ENCODE measurements around the gene UBASH3B.
"Not testable (repeated sequence)": the region's sequence is repeated elsewhere in the genome, so short reads cannot be mapped to it uniquely, and the experiment has no call there.

The UBASH3B gene

GRCh38 chr11:122655527-122656072, at the start of gene UBASH3B:
UBASH3B (plus strand) TSS chr11:122655722; CDS start chr11:122656050, 328 bp downstream.
- DNase-seq = peak; percentile 60 to 64

- not testable (repeated sequence) for DNase-seq
These were observed 48.4 kb upstream of the UBASH3B start for GRCh38 chr11:122607162-122607561.

DNA sequence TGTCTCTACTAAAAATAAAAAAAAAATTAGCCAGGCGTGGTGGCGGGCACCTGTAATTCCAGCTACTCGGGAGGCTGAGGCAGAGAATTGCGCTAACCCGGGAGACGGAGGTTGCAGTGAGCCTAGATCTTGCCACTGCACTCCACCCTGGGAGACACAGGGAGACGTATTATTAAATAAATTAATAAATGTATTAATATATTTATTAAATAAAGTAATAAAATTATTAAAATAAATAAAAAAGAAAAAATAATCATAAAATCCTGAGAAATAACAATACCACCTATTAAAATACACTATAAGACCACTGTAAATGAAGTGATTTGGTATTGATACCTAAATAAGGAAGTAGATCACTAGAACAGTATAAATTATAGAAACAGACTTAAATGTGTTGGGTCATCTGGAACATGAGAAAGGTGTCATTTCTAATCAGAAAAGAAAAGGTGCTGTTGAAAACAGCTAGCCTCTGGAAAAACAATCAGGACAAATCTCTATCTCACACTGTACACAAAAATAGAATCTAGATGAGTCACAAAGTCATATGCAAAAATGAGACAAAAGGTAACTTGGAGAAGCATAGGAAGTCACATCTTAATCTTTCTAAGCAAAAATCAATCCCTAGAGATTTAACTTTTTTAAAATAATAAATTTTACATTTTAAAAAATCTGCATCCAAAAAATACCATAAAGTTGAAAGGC, 43.2 kb upstream of the UBASH3B start:
- DNase-seq = no peak

- no peak for DNase-seq
These were observed 38.8 kb upstream of the UBASH3B start for GRCh38 chr11:122616718-122617117.

DNA sequence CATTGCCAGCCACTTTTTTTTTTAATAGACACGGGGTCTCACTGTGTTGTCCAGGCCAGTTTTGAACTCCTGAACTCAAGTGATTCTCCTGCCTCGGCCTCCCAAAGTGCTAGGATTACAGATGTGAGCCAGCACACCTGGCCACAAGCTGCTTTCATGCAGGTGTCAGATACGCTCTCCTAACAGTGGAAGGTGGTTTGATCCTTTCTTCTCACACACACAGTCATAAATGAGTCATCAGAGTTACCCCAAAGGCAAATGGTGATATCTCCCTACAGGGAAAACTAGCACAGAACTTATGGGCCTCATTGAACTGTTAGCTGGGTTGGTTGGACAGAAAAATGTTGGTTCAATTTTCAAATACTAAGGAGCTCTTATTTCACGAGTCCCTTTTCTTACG, 38.2 kb upstream of the UBASH3B start:
- no peak for DNase-seq

DNA sequence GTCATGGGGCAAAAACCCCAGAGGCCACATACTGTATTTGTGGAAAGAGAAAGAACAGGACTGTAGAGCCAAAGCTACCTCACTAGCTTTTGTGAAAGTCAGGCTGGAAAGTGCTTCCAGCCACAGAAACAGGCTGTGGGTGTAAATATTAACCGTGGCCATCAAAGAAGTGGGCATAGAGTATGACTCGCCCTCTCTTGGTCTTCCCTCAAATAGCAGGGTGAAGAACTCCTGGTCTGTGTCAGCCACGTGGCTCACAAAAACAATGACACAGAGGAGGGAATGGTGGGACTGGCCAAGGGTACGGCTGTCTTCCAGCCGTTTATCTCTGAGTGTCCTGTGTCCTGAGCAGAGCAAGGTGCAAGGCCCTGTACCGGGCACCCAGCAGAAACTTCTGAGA, 37.6 kb upstream of the UBASH3B start:
- DNase-seq = no peak

GRCh38 chr11:122618927-122619326, 36.6 kb upstream of the UBASH3B start:
- DNase-seq = no peak

DNA sequence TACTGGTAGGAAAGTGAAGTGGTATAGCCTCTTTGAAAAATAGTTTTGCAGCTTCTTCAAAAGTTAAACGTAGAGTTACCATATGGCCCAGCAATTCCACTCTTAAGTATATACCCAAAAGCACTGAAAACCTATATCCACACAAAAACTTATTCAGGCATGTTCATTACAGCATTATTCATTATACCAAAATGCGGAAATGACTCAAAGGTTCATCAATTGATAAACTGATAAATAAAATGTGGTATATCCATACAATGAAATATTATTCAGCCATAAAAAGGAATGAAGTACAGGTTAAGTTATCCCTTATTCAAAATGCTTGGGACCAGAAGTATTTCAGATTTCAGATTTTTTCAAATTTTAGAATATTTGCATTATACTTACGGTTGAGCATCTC, 35.8 kb upstream of the UBASH3B start:
- no peak for DNase-seq

GRCh38 chr11:122625501-122625900, 30.0 kb upstream of the UBASH3B start:
- not testable (repeated sequence) for DNase-seq

- DNase-seq = no peak
These were observed 29.4 kb upstream of the UBASH3B start for GRCh38 chr11:122625976-122626665.

DNA sequence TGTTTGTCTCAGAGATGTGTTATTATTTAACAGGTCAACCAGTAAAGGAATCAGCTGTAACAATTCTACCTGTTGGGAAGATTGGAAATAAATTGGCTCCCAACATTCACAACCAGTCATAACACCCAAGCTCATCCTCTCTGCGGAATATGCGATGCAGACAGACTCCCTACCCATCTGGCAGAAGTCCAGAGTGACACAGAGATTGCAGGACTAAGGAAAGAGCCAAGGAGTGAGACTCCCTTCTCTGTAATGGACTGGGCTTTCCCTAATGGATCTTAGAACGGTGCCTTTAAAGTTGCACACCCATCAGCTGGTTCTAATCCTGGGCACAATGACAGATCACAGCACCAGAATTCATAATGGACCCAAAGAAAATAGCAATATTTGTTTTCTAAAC, 27.8 kb upstream of the UBASH3B start:
- no peak for DNase-seq

- DNase-seq = peak; percentile 67 to 70
These were observed 26.5 kb upstream of the UBASH3B start for GRCh38 chr11:122628810-122629555.

DNA sequence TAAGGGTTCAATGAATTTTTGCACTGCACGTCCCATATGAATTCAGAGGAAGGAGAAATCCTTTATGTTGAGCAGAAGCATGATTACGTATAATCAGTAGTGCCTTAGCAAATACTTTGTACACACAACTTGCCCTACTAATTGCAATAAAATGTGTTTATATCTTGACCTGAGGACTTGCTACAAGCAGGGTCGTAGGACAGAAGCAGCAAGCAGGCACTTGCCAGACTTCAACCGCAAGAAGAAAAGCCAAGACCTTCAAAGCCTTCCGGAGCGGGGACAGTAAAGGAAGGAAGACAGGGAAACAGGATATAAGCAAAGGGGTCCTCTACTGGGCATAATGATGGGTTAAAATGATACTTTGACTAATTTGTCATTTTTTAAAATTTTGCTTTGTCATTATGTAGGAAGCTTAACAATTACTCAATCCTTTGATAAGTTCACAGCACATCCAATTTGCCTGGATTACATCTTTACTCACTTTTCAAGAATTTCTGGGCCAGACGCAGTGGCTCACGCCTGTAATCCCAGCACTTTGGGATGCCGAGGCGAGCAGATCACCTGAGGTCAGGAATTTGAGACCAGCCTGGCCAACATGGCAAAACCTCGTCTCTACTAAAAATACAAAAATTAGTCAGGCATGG, 23.2 kb upstream of the UBASH3B start:
- DNase-seq = no peak

DNA sequence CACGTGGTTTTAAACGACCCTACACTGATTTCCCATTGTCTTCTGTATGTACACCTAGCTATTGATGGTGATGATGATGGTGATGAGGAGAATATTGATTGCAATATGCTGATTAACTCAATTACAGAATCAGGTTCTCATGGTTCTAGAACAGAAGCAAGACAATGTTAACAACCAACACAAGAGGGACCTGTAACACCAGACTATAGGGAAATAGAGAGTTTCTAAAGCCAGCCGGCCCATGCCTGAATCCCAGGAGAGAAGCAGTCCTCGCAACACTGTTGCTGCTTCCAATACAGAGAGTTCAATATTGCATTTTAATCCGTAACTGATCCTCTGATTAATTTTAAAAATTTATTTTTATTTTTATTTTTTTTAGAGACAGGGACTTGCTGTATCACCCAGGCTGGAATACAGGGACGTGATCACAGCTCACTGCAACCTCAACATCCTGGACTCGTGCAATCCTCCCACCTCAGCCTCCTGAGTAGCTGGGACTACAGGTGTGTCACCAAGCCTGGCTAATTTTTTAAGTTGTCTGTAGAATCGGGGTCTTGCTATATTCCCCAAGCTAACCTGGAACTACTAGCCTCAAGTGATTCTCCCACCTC, 22.2 kb upstream of the UBASH3B start:
- DNase-seq = peak; percentile 4 to 53

DNA sequence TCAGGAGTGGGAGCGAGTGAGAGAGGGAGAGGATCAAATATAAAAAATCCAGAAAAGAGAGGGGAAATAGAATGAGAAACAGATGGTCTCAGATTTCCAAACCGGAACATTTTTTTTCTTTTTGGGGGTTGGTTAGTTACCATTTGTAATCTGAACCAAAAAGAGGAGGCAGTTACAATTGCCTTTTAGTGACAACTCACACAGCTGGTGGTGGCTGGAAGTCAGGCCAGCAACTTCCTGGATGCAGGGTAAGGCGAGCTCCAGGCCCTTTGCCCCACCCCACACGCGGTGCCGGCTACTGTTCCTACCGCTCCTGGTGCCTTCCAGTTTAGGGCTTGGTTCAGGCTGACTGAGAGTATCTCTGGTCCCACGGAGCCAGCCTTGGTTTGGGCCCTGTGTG, 21.0 kb upstream of the UBASH3B start:
- no peak for DNase-seq

DNA sequence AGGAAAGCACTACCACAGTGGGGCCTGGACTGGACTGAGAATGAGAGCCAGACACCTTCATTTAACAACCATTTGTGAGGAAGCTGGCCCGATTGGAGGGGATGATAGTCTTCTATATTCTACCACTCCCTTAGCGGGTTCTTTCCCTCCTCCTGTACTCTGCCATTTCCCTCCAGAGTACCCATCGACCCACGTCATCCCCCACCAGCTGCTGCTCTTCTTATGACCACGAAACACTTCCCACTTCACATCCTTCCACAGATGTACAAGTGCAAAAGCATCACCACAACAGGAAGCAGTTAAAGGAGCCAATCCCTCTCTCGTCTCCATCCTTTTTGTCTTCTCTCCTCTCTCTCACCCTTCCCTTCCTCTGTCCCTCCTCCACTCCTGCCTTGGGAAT, 18.0 kb upstream of the UBASH3B start:
- DNase-seq = peak in 1 of 2 donors; percentile 11

DNA sequence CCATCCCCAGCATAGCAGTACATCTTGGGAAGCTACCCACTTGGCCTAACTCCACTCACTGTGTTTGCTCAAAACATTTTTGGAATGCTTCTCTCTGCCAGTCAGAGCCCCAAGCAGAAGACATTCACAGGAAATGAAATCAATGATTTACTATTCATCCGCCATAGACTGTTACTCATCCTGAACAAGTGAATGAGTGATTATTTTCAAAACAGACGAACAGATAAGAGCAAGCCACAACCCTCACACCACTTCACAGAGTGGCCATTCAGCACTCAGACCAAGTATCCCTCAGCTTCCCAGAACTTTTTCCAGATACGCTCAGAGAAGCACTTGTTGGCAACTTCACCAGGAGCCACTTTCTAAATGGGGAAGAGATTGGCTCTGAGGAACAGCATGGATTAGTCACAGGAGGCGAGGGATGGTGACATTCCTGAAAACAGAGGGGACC, 13.0 kb upstream of the UBASH3B start:
- DNase-seq = no peak

DNA sequence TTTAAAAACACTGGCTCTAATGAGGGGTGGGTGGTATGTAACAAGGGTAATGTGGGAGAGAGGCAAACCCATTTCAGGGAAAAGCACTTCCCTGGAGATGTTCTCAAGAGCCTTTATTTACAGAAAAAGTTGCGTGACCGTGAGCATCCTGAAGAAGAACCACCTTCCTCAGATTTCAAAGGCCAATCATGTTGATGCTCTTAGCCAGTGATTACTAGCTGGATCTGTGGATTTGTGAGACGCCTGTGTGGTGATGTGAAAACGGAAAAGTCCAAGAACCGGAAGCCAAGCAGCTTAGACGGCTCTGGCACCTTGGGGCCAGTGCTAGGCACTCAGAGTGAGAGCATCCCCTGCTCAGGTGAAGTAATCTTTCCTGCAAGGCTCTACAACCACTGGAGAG, 12.6 kb upstream of the UBASH3B start:
- DNase-seq = no peak

DNA sequence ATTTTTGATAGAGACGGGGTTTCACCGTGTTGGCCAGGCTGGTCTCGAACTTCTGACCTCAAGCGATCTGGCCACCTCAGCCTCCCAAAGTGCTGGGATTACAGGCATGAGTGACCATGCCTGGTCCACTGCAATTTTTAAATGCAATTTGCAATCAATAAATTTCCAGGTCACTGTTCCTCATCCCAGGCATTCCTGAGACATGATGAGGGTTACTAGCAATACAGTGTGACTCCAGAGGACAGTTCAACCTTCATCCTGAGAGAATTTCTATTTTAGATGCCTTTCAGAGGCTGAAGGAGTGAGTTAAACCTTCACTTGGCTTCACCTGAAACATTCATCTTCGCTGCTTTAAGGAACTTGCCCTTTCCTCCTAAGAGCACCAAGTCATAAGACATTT, 9.7 kb upstream of the UBASH3B start:
- no peak for DNase-seq

GRCh38 chr11:122646549-122647340, 8.8 kb upstream of the UBASH3B start:
- DNase-seq = no peak

- DNase-seq = no peak
These were observed 7.7 kb upstream of the UBASH3B start for GRCh38 chr11:122647736-122648275.

All from CD4-positive, alpha-beta T cell treated with Interleukin-1 beta for 1 hour (primary cell).